ENCODE results near the gene FAM163A. TPM values are rescaled to one million over a fixed set of nuclear protein-coding genes. Genes with fewer than 3 reads are reported as not detected.
A peak's percentile ranks its signal among the peaks of the same experiment; 100 is the strongest.

The FAM163A gene
- total and polyA plus RNA-seq, 4 donors, result 0.09 TPM; not detected in 3

- no peak overlapping the region for H3K9ac ChIP-seq (ENCODE audit: insufficient read depth in 1 of 2, low read length in 2 of 2)
- ATAC-seq (ENCODE audit: insufficient read depth, low FRiP score) (no peak), DNase-seq (peak in 1 of 3 donors; percentile 34)
- peaks cover 0 to 3% (median 0%) of the 10 kb centered on the region in 3 donors for H3K27me3 ChIP-seq (ENCODE audit: control insufficient read depth in 3 of 3, insufficient read depth in 3 of 3, low read length in 2 of 3)
- no peak overlapping the region for H3K27ac ChIP-seq (ENCODE audit: low read depth in 1 of 2, low read length in 1 of 2)
- WGBS, 2 donors, result 54 to 71% methylated on average over 8 of the region's 8 CpGs
- H3K4me3 ChIP-seq, result no peak overlapping the region
- TF ChIP-seq, protein P1, sequence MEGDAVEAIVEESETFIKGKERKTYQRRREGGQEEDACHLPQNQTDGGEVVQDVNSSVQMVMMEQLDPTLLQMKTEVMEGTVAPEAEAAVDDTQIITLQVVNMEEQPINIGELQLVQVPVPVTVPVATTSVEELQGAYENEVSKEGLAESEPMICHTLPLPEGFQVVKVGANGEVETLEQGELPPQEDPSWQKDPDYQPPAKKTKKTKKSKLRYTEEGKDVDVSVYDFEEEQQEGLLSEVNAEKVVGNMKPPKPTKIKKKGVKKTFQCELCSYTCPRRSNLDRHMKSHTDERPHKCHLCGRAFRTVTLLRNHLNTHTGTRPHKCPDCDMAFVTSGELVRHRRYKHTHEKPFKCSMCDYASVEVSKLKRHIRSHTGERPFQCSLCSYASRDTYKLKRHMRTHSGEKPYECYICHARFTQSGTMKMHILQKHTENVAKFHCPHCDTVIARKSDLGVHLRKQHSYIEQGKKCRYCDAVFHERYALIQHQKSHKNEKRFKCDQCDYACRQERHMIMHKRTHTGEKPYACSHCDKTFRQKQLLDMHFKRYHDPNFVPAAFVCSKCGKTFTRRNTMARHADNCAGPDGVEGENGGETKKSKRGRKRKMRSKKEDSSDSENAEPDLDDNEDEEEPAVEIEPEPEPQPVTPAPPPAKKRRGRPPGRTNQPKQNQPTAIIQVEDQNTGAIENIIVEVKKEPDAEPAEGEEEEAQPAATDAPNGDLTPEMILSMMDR (IDR thresholded peaks at IDR 0.05; ENCODE audit: control extremely low read depth, extremely low read depth), result no peak
- no peaks in the 10 kb centered on the region for H3K36me3 ChIP-seq (ENCODE audit: control insufficient read depth in 4 of 4, insufficient read depth in 4 of 4, low read length in 4 of 4)
- H3K4me1 ChIP-seq (ENCODE audit: control insufficient read depth in 5 of 5, insufficient read depth in 5 of 5, low read length in 5 of 5), result peaks cover 0 to 10% (median 0%) of the 10 kb centered on the region in 5 donors
- no peaks in the 10 kb centered on the region for H3K9me3 ChIP-seq (ENCODE audit: control insufficient read depth in 4 of 4, insufficient read depth in 3 of 4, low read length in 3 of 4)
Measured at GRCh38 chr1:179761296-179761695, 18.2 kb downstream of the FAM163A start.

DNA sequence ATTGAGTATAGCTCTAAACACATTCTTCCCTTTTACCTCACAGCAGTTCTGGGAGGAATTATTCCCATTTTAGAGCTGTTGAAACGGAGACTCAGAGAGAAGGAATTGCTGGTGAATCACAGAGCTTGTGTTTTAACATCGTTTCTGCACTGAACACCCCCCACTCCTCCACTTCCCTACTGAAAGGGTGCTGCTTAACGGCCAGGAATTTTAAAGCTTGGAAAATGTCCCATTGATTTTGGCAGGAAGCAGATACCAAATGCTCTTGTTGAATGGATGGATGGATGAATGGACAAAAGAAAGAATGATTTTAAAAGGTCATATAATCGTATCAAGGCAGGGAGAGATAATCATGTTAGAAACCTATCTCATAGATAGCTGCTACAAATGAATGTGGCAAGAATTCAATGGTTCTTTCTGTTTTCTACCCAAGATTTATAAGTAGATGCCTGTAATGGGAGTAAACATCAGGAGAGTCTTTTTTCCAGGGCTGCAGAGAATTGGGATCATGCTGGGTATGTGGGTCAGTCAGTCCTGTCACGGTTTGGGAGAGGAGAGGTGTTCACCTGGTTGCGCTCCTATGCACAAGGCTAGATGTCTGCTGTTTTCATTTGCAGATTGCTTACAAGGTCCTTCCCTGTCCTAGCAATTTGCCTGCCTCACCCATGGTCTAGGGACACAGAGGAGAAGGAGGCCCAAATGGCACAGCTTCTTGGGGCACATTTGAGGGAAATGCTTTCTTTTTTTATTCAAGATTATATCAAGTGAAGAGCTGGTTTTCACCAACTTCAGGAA, 19.0 kb downstream of the FAM163A start:
- DNase-seq (peak in 1 of 3 donors; percentile 44), ATAC-seq (ENCODE audit: insufficient read depth, low FRiP score) (no peak)
- Histone ChIP-seq H3K27me3 (ENCODE audit: control insufficient read depth in 3 of 3, insufficient read depth in 3 of 3, low read length in 2 of 3) (peaks cover 0 to 3% (median 0%) of the 10 kb centered on the region in 3 donors), H3K9ac (ENCODE audit: insufficient read depth in 1 of 2, low read length in 2 of 2) (no peak overlapping the region), H3K9me3 (ENCODE audit: control insufficient read depth in 4 of 4, insufficient read depth in 3 of 4, low read length in 3 of 4) (no peaks in the 10 kb centered on the region), H3K27ac (ENCODE audit: low read depth in 1 of 2, low read length in 1 of 2) (no peak overlapping the region), H3K4me1 (ENCODE audit: control insufficient read depth in 5 of 5, insufficient read depth in 5 of 5, low read length in 5 of 5) (peaks cover 0 to 10% (median 0%) of the 10 kb centered on the region in 5 donors), H3K36me3 (ENCODE audit: control insufficient read depth in 4 of 4, insufficient read depth in 4 of 4, low read length in 4 of 4) (no peaks in the 10 kb centered on the region), H3K4me3 (no peak overlapping the region)
- TF ChIP-seq, protein P1 (IDR thresholded peaks at IDR 0.05; ENCODE audit: control extremely low read depth, extremely low read depth), result no peak
- 64 to 76% methylated on average over 6 of the region's 6 CpGs for WGBS, 2 donors

DNA sequence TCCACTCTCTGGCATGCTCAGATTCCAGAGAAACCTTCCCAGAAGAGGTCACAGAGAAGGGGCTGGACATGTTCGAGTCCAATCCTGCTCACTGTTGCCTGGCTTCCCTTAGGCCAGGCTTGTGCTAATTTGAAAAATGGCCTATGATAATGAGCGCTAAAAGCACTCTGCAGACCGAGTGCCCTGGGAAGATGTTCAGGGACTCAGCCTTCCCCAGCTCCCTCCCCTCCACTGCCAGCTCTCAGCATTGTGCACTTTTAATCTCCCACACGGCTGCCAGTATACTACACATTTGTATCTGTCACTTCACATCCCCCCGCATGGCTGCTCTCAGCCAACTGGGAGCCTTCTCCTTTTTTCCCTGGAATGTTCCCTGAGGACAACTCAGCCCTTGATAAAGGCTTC, 24.1 kb downstream of the FAM163A start:
- TF ChIP-seq, protein P1 (IDR thresholded peaks at IDR 0.05; ENCODE audit: control extremely low read depth, extremely low read depth), result no peak
- no peaks in the 10 kb centered on the region for H3K4me1 ChIP-seq (ENCODE audit: control insufficient read depth in 5 of 5, insufficient read depth in 5 of 5, low read length in 5 of 5)
- no peaks in the 10 kb centered on the region for H3K36me3 ChIP-seq (ENCODE audit: control insufficient read depth in 4 of 4, insufficient read depth in 4 of 4, low read length in 4 of 4)
- DNase-seq, result no peak
- no peaks in the 10 kb centered on the region for H3K9me3 ChIP-seq (ENCODE audit: control insufficient read depth in 4 of 4, insufficient read depth in 3 of 4, low read length in 3 of 4)
- ATAC-seq (ENCODE audit: insufficient read depth, low FRiP score), result no peak
- no peak overlapping the region for H3K27ac ChIP-seq (ENCODE audit: low read depth in 1 of 2, low read length in 1 of 2)
- H3K27me3 ChIP-seq (ENCODE audit: control insufficient read depth in 3 of 3, insufficient read depth in 3 of 3, low read length in 2 of 3), result no peaks in the 10 kb centered on the region
- H3K4me3 ChIP-seq, result no peak overlapping the region
- WGBS, 2 donors, result 78 to 92% methylated on average over 5 of the region's 5 CpGs
- no peak overlapping the region for H3K9ac ChIP-seq (ENCODE audit: insufficient read depth in 1 of 2, low read length in 2 of 2)

Data from lung (tissue), 12 donors.